IPS-18a (cell line): ENCODE data around the gene WNT10A.

Source experiments
- H3K27ac ChIP-seq: one replicate; pipeline ENCODE4 v1.5.1; 2013; ENCODE audit warnings: low read length
- H3K27me3 ChIP-seq: one replicate; pipeline ENCODE4 v1.6.1; 2013; ENCODE audit warnings: mild to moderate bottlenecking, low read length; ENCODE audit not compliant: control insufficient read depth, insufficient read depth
- H3K36me3 ChIP-seq: one replicate; pipeline ENCODE4 v1.6.1; 2013; ENCODE audit warnings: low read depth, low read length; ENCODE audit not compliant: control insufficient read depth
- H3K4me1 ChIP-seq: one replicate; pipeline ENCODE4 v1.6.1; 2013; ENCODE audit warnings: low read depth, low read length; ENCODE audit not compliant: control insufficient read depth
- H3K4me3 ChIP-seq: one replicate; pipeline ENCODE4 v1.5.1; 2013; ENCODE audit warnings: low read length
- H3K9ac ChIP-seq: one replicate; pipeline ENCODE4 v1.6.1; 2013; ENCODE audit warnings: mild to moderate bottlenecking, low read length, moderate library complexity
- H3K9me3 ChIP-seq: one replicate; pipeline ENCODE4 v1.6.1; 2013; ENCODE audit warnings: low read depth, low read length; ENCODE audit not compliant: control insufficient read depth

WNT10A gene

GRCh38 chr2:218871345-218872302 lies 9.0 kb upstream of the WNT10A start:
- no peak overlapping the region for H3K27ac ChIP-seq
- H3K9ac ChIP-seq, result no peak overlapping the region
- peaks cover 100% of the 10 kb centered on the region for H3K27me3 ChIP-seq
- peak overlapping the region; percentile 4 for H3K4me3 ChIP-seq
- no peaks in the 10 kb centered on the region for H3K4me1 ChIP-seq
- no peaks in the 10 kb centered on the region for H3K36me3 ChIP-seq
- no peaks in the 10 kb centered on the region for H3K9me3 ChIP-seq

DNA sequence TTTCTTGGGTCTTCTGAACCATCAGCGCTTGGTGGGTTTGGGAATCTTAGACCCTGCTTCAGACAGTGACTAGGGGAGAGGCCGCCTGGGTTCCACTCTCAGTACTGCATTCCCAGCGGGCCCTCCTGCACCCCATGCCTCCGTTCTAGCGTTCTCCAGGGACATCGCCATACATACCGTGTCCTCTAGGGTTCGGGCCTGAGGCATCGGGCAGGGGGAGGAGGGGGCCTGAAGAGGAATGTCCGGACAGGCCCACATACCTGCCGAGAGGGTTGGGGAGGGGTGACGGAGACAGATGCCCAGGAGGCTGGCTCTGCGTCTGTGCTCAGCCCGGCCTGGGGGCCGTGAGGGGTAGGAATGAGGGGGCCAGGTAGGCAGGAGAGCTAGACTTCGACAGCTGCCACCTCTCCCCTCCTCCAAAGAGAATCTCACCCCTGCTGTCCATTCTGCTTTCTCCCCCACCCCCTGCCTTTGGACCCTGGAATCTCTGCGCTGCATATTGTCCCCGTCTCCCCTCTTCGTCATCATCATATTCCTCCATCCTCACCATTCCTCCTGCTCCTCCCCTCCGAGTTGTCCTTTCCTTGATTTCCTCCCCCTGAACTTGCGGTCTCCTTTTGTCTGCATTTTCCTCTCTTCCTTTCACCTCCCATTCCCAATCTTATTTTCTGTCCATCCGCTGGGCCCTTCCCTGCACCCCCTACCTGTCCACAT lies 7.8 kb upstream of the WNT10A start:
- no peaks in the 10 kb centered on the region for H3K9me3 ChIP-seq
- H3K27me3 ChIP-seq, result peaks cover 100% of the 10 kb centered on the region
- H3K27ac ChIP-seq, result no peak overlapping the region
- no peaks in the 10 kb centered on the region for H3K4me1 ChIP-seq
- H3K9ac ChIP-seq, result no peak overlapping the region
- no peak overlapping the region for H3K4me3 ChIP-seq
- no peaks in the 10 kb centered on the region for H3K36me3 ChIP-seq

DNA sequence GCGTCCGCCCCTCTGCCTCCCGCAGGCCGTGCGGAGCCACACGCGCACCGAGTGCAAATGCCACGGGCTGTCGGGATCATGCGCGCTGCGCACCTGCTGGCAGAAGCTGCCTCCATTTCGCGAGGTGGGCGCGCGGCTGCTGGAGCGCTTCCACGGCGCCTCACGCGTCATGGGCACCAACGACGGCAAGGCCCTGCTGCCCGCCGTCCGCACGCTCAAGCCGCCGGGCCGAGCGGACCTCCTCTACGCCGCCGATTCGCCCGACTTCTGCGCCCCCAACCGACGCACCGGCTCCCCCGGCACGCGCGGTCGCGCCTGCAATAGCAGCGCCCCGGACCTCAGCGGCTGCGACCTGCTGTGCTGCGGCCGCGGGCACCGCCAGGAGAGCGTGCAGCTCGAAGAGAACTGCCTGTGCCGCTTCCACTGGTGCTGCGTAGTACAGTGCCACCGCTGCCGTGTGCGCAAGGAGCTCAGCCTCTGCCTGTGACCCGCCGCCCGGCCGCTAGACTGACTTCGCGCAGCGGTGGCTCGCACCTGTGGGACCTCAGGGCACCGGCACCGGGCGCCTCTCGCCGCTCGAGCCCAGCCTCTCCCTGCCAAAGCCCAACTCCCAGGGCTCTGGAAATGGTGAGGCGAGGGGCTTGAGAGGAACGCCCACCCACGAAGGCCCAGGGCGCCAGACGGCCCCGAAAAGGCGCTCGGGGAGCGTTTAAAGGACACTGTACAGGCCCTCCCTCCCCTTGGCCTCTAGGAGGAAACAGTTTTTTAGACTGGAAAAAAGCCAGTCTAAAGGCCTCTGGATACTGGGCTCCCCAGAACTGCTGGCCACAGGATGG lies 7.1 kb upstream of the WNT10A start:
- Histone ChIP-seq H3K9ac (no peak overlapping the region), H3K4me1 (no peaks in the 10 kb centered on the region), H3K27ac (no peak overlapping the region), H3K36me3 (no peaks in the 10 kb centered on the region), H3K9me3 (no peaks in the 10 kb centered on the region), H3K27me3 (peaks cover 100% of the 10 kb centered on the region), H3K4me3 (no peak overlapping the region)

DNA sequence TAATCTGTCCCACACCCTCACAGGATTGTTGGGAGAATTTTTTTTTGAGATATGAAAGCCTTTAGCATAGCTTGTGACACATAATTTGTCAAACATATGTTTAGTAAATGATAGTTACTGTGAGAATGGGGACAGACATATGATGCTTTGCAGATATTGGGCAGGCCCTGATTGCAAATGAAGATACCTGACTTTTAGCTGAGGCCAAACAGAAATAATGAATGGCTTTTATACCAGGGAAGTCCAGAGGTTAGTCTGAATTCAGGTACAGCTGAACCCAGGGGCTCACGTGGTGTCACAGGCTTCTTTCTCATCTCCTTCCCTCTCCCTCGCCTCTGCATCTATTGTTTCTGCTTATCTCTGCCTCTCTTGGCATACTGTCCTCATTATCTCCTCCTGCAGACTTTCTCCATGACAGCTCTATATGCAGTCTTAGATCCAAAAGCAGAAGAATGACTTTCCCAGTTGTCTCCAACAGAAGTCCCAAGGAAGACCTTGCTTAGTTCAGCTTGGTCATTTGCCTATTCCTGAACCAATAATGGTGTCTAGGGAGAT lies 4.9 kb upstream of the WNT10A start:
- Histone ChIP-seq H3K4me1 (peaks cover 4% of the 10 kb centered on the region), H3K9me3 (no peaks in the 10 kb centered on the region), H3K9ac (no peak overlapping the region), H3K36me3 (no peaks in the 10 kb centered on the region), H3K27me3 (peaks cover 100% of the 10 kb centered on the region), H3K4me3 (no peak overlapping the region), H3K27ac (no peak overlapping the region)

GRCh38 chr2:218876562-218877219 lies 4.0 kb upstream of the WNT10A start:
- Histone ChIP-seq H3K4me1 (peaks cover 4% of the 10 kb centered on the region), H3K4me3 (no peak overlapping the region), H3K9ac (no peak overlapping the region), H3K9me3 (no peaks in the 10 kb centered on the region), H3K27ac (no peak overlapping the region), H3K27me3 (peaks cover 100% of the 10 kb centered on the region), H3K36me3 (no peaks in the 10 kb centered on the region)

DNA sequence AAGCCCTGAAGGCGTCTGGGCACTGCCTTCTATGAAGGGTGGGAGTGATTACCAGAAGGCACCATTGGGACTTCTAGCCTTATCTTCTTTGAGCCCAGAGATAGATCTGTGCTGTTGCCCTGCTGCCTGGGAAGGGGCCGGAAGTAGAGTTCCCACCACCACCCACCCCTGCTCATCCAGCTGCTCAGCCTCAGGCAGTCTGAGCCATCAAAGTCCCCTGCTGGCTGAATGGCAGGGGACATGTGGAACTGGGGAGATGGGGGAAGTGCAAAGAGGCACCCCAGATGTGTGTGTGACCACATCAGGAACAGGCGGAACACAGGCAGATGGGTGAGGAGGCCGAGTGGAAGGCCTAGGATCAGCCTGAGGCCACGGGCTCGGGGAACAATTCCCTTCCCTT lies 3.3 kb upstream of the WNT10A start:
- H3K27me3 ChIP-seq, result peaks cover 100% of the 10 kb centered on the region

DNA sequence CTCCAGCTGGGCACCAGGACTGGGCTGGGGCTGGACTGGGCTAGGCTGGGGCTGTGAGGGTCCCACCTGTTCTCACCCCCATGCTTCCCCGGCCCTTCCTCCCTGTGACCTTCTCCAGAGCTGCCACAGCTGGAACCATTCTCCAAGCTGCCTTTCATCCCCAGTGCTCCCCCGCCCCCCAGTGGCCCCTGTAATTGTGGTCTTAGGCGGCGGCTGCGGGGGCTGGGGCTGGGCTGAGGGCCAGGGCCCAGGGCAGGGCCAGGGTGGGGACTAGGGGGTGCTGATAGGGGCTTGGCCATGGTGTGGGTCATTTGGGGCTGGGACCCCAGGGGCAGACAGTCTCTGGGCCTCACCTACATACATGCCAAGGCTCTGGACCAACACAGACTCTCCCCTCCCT lies 2.8 kb upstream of the WNT10A start:
- Histone ChIP-seq H3K27ac (no peak overlapping the region), H3K9ac (no peak overlapping the region), H3K27me3 (peaks cover 100% of the 10 kb centered on the region), H3K9me3 (no peaks in the 10 kb centered on the region), H3K36me3 (no peaks in the 10 kb centered on the region), H3K4me1 (peaks cover 4% of the 10 kb centered on the region), H3K4me3 (no peak overlapping the region)

More for the DNA sequence above, 3.3 kb upstream of the WNT10A start:
- no peaks in the 10 kb centered on the region for H3K36me3 ChIP-seq
- no peaks in the 10 kb centered on the region for H3K9me3 ChIP-seq
- H3K4me3 ChIP-seq, result no peak overlapping the region
- no peak overlapping the region for H3K9ac ChIP-seq
- no peak overlapping the region for H3K27ac ChIP-seq
- H3K4me1 ChIP-seq, result peaks cover 4% of the 10 kb centered on the region

GRCh38 chr2:218878486-218878885 lies 2.2 kb upstream of the WNT10A start:
- H3K9ac ChIP-seq, result no peak overlapping the region
- H3K4me3 ChIP-seq, result no peak overlapping the region
- H3K9me3 ChIP-seq, result no peaks in the 10 kb centered on the region
- peaks cover 99% of the 10 kb centered on the region for H3K27me3 ChIP-seq
- H3K36me3 ChIP-seq, result no peaks in the 10 kb centered on the region
- peaks cover 4% of the 10 kb centered on the region for H3K4me1 ChIP-seq
- no peak overlapping the region for H3K27ac ChIP-seq

- peaks cover 4% of the 10 kb centered on the region for H3K4me1 ChIP-seq
- H3K27me3 ChIP-seq, result peaks cover 98% of the 10 kb centered on the region
- no peak overlapping the region for H3K27ac ChIP-seq
- no peaks in the 10 kb centered on the region for H3K36me3 ChIP-seq
- H3K4me3 ChIP-seq, result no peak overlapping the region
- no peak overlapping the region for H3K9ac ChIP-seq
- no peaks in the 10 kb centered on the region for H3K9me3 ChIP-seq
These were observed 1.5 kb upstream of the WNT10A start for GRCh38 chr2:218878926-218879761.

DNA sequence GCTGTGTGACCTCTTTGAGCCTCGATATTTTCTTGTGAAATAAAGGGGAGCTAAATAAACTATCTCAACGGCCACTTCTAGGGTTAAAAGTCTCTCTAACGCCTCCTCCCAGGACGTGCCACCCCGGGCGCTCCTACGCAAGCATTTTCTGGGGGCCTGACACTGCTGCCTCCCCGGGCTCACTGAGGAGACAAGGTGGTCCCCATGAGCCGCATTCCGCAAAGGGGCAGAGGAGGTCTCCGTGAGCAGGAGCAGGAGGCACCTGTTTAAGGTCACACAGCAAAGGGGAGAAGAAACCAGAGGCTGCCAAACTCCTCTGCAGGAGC lies 913 bp upstream of the WNT10A start:
- Histone ChIP-seq H3K9me3 (no peaks in the 10 kb centered on the region), H3K27ac (no peak overlapping the region), H3K4me1 (peaks cover 4% of the 10 kb centered on the region), H3K27me3 (peaks cover 98% of the 10 kb centered on the region), H3K9ac (no peak overlapping the region), H3K4me3 (no peak overlapping the region), H3K36me3 (no peaks in the 10 kb centered on the region)
